GM21381 (cell line): ENCODE results near the gene CCDC97.
A peak's percentile ranks its signal among the peaks of the same experiment; 100 is the strongest.
"Not testable (repeated sequence)": the region's sequence is repeated elsewhere in the genome, so short reads cannot be mapped to it uniquely, and the experiment has no call there.

ENCODE experiments used
- ATAC-seq: cut with Tn5 transposase; IDR thresholded peaks from one replicate; pipeline ENCODE4 v1.9.1; 2021; ENCODE audit warnings: mild to moderate bottlenecking, moderate library complexity; ENCODE audit not compliant: unreplicated experiment

Gene CCDC97

GRCh38 chr19:41330946-41331678 is 21.1 kb downstream of the CCDC97 start:
- ATAC-seq, result no peak

- no peak for ATAC-seq
Measured at GRCh38 chr19:41332000-41332399, 22.0 kb downstream of the CCDC97 start.

GRCh38 chr19:41332468-41332867 is 22.5 kb downstream of the CCDC97 start:
- no peak for ATAC-seq

- ATAC-seq, result no peak
Measured at GRCh38 chr19:41334793-41335192, 24.8 kb downstream of the CCDC97 start.

- ATAC-seq, result no peak
Measured at GRCh38 chr19:41335467-41335866, 25.5 kb downstream of the CCDC97 start.

- no peak for ATAC-seq
Measured at GRCh38 chr19:41339936-41340335, 30.0 kb downstream of the CCDC97 start.

GRCh38 chr19:41341669-41342490 is 31.9 kb downstream of the CCDC97 start:
- no peak for ATAC-seq

GRCh38 chr19:41344162-41344561 is 34.2 kb downstream of the CCDC97 start:
- ATAC-seq, result no peak

GRCh38 chr19:41346916-41347315 is 36.9 kb downstream of the CCDC97 start:
- ATAC-seq, result not testable (repeated sequence)

- ATAC-seq, result peak; percentile 4
Measured at GRCh38 chr19:41350735-41351338, 40.9 kb downstream of the CCDC97 start.

- ATAC-seq, result peak; percentile 37
Measured at GRCh38 chr19:41351339-41352245, 41.6 kb downstream of the CCDC97 start.

GRCh38 chr19:41352279-41352608 is 42.3 kb downstream of the CCDC97 start:
- ATAC-seq, result no peak

GRCh38 chr19:41352609-41353465 is 42.9 kb downstream of the CCDC97 start:
- no peak for ATAC-seq

- ATAC-seq, result peak; percentile 38
Measured at GRCh38 chr19:41353466-41354342, 43.7 kb downstream of the CCDC97 start, which contains the start of gene TGFB1. Gene TGFB1, minus strand, starts transcription at chr19:41353922. Its CDS starts 878 bp downstream, at chr19:41353044.

GRCh38 chr19:41354343-41354953 is 44.5 kb downstream of the CCDC97 start:
- ATAC-seq, result no peak

- no peak for ATAC-seq
Measured at GRCh38 chr19:41355035-41355434, 45.1 kb downstream of the CCDC97 start.

- ATAC-seq, result no peak
Measured at GRCh38 chr19:41355802-41356201, 45.8 kb downstream of the CCDC97 start.

- no peak for ATAC-seq
Measured at GRCh38 chr19:41356984-41357739, 47.2 kb downstream of the CCDC97 start.
